GM18526 (cell line): ENCODE data around the gene CCDC88C.

Experiments
- POLR2A ChIP-seq: IDR thresholded peaks from 3 replicates; pipeline ENCODE4 v1.6.1; 2011; ENCODE audit not compliant: insufficient read length; ENCODE audit errors: extremely low read depth

The CCDC88C gene

DNA sequence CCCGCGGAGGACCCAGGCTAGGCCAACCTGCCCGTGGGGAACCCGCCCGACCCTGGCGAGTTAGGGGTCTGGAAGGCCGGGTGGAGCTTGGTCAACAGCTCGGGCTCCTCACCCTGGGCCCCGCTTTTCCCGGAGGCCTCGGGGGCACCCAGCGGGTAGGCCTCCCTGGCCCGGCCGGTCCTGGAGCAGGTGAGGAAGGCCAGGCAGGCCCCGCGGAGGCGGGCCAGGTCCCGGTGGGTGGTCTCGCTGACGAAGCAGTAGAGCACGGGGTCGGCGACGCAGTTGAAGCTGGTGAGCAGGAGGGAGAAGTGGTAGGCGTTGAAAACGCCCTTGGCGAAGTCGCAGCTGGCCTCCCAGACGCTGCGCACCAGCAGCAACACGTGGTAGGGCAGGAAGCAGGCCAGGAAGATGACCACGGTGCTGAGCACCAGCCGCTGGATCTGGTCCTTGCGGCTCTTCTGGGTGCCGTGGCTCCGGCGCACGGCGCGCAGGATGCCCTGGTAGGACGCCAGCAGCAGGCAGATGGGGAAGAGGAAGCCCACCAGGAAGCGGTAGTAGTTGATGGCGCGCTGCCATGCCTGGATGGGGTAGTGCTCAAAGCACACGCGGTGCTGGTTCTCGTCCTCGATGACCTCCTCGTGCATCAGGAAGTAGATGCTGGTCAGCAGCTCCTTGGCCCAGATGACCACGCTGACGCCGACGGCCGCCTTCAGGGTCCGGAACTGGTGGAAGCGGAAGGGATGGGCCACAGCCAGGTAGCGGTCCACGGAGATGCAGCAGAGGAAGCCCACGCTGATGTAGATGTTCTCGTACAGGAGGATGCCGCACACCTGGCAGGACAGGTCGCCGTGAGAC, 183.5 kb downstream of the CCDC88C start:
- no peak for TF ChIP-seq POLR2A

DNA sequence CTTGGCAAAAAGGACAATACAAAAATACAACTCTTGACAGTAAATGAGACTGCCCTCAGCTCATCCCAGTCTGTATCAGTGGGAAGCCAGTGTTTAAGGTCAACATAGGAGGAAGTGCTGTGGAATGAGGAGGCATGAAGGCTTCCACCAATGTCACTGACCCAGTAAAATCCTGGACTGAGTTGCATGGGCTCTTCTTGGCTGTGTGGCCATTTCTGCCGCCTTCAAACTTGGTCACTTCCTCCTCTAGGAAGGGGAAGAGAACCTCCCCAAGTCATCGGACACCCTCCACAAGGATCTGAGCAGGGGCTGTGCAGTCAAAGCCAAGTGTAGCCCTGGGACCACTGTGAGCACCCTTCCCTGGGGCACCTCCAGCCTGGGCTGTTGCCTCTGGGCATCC, 185.0 kb downstream of the CCDC88C start:
- no peak for TF ChIP-seq POLR2A

DNA sequence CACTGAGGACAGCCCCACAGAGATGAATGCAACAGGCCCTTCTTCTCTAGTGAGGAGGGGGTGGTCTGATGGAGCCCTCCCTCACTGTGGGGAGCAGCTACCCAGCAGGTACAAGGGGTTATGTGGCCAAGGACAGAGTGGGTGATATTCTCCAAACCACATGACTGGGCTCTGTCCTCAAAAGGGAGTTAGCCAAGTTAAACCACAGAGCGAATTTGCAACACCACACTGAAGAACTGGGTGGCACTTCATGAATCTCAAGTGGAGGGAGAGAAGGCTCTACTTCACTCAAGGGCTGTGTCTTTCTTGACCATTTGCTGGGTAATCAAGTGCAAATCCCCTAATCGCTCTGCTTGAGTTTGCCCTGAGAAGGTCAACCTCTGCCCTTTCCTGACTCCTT, 185.6 kb downstream of the CCDC88C start:
- TF ChIP-seq POLR2A = no peak

DNA sequence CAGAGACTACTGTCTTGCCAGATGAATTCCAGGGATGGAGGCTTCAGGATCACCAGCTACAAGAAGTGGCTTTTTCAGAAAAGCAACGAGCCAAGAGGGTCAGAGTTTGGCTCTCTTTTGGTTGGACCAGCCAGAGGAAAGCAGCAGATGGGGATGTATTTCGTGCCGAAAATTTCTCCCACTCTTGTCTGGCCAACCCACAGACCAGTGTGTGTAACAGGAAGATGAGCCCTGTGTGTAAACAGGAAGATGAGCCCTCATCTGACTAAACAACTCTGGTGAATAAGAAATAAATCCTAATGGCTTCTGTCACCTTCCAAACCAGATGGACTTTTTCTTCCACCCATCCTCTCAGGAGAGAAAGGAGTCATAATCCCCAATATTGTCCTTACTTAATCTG, 186.2 kb downstream of the CCDC88C start:
- TF ChIP-seq POLR2A = no peak

DNA sequence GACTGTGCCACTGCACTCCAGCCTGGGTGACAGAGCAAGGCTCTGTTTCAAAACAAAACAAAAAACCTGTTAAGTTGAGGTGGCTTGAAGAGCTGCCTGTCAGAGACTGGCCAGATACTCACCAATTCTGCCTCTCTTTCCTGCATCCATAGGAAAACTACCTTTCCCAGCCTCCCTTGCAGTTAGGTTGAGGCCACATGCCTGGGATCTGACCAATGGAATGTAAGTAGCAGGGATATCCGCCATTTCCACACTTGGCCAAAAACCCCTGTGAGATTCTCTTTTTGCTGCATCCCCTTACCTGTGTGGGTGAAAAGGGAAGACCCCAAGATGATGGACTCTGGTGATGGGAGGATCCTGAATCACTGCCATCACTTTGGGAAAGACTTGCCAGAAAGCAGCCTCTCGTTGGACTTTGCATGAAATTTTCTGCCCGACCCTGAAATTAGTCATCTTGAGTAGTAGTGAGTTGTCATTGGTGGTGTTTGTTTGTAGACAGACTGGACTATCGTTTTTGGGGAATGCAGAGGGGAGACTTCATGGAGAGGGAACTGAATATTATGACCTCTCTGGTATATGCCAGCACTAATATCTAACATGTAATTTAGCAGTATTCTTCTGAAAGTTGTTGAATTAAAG, 187.1 kb downstream of the CCDC88C start:
- TF ChIP-seq POLR2A = no peak

DNA sequence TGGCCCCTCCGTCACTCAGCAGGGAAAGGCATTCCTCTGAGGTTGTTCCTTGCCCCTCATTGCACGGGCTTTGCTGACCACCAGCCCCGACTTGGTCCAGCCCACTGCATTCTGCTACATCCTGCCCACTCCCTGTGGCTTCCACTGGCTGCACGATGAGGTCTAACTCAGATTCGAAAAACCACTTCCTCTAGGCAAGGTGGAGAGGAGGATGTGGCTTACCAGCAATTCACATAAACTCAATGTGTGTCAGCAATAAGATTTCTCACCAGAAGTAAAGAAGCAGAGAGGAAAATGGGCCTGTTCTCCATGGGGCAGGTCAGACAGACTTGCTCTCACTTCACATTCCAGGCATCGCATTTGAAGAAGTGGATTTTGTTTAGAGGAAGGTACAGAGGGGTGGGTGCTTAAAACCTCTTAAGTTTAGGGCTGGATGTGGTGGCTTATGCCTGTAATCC, 187.8 kb downstream of the CCDC88C start:
- TF ChIP-seq POLR2A = no peak

DNA sequence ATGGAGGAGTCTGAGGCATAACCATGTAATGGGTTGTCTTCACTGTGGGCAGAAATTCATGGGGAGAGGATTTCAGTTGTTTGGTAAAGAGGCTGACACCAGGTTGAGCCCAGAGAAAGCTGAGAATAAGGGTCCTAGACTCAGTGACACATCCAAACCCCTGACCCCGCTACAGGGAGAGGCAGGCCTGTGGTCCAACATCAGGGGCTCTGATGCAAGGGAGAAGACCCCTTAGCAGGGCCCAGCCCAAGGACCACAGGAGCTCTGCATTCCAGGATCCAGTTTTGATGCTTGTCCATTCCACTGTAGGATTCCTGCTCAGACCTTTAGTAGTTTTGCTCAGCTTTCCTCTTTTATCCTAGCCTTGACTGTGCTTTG, 188.6 kb downstream of the CCDC88C start:
- no peak for TF ChIP-seq POLR2A

DNA sequence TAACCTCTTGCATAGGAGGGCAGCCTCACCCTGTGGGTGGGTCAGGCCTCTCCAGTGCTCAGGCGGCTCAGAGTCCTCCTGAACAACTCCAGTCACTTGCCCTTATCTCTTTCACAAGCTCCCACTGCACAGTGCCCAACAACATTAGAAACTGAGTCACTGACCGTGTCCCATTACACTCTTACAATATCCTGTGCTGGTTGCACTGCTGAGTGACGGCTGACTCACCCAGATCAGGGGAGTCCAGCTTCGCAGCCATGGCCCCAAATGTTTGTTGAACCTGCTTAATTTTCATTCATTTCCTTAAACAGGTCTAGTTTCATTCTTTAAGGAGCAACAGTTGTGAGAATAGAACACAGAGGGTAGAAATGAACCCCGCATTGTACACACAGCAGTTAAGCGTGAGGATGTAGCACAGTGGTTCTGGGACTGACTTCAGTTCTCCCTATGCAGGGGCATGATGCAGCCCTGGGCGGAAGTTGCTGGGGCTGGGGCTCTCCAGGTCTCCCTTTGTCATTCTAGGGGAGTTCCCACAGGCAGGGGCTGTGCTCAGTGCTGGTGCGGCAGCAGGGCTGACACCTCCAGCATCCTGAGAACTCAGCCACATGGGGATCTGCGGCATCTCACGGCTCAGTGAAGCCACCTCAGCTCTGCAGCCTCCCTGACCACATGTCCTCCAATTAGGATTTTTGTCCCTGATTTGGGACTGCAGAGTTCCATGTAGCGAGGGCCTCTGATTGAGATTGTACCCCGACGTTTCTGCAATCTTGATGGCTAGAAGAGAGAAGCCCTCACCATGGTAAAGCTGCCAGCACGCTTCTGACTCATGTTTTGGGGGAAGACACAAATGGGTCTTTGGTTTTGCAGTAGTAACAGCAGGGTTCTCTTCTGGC, 189.3 kb downstream of the CCDC88C start:
- peak; percentile 37 for TF ChIP-seq POLR2A

DNA sequence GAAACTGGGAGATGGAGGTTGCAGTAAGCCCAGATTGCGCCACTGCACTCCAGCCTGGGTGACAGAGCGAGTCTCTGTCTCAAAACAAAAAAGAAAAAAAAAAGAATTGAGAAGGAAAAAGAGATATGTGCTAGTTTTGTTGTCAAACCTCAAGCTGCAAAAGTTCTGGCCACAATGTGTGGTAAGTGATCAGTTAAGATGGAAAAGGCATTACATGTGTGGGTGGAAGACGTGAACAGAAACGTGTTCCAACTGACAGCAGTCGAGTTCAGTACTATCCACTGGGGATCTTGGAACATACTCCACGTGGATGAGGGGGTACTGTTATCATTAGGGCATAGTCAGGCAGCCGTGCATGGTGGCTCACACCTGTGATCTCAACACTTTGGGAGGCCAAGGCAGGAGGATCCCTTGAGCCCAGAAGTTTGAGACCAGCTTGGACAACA, 190.4 kb downstream of the CCDC88C start:
- TF ChIP-seq POLR2A = no peak

DNA sequence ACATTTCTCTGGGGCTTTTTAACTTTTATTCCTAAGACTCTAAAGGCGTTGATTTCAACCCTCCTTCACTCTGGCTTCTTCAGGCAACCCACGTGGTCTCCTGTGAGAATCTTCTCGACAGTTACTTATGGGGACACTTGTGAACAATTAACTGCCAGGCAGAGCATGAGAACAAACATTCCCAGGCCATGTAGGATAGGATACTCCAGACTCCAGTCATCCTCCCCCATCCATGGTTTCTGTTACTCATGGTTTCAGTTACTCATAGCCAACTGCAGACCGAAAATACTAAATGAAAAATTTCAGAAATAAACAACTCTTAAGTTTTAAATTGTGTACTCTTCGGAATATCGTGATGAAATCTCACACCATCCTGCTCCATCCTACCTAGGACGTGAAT, 192.6 kb downstream of the CCDC88C start:
- no peak for TF ChIP-seq POLR2A

DNA sequence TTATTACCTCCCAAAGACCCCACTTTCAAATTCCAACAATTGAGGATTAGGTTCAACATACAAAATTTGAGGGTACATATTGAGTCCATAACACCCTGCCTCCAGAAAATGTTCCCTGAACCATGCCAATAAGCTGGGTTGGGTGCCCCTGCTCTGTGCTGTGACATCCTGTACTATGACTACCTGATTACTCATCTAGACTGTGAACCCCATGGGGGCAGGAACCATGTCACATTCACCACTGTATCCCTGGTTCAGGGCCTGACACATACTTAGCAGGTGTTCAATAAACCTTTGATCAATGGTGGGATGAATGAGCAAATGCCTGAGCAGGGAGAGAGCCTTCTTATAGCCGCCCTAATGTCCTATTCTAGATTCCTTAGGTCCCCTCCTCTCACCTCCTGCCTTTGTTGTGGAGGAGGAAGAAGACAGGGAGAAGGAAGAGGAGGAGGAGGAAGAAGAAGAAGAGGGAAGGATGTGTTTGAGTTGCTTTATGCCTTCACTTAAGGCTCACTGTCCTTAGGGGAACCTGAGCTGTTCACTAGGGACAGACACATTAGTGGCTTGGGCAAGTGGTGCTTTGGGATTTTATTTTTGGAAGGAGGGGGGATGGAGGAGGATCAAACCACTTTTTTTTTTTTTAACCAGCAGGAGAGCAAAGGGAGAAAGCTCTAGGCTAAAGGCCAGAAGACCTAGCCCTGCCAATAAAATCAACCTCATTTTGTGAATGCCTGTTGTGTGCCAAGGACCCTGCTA, 194.4 kb downstream of the CCDC88C start:
- TF ChIP-seq POLR2A = no peak
